Bronchial epithelial cell (primary cell): Measurements from ENCODE around the gene FCRL6. TPM values are rescaled to one million over a fixed set of nuclear protein-coding genes. Genes with fewer than 3 reads are reported as not detected.
A peak's percentile ranks its signal among the peaks of the same experiment; 100 is the strongest.

Source experiments
- DNase-seq: peaks from one replicate; pipeline ENCODE4 v3.0.0-alpha.2; 2010; ENCODE audit warnings: low read depth
- FAIRE-seq: peaks from 2 replicates; lab custom pipeline; 2011; peaks lifted over from hg19 to GRCh38; lab: Jason Lieb, UNC
- H3K27me3 ChIP-seq: 2 replicates; pipeline ENCODE4 v1.5.1; 2011; ENCODE audit warnings: low read length; ENCODE audit not compliant: control insufficient read depth, insufficient read depth
- H3K36me3 ChIP-seq: 2 replicates; pipeline ENCODE4 v1.5.1; 2011; ENCODE audit warnings: low read length; ENCODE audit not compliant: control insufficient read depth, insufficient read depth
- H3K4me3 ChIP-seq: 2 replicates; pipeline ENCODE4 v1.5.1; 2011; ENCODE audit warnings: mild to moderate bottlenecking, low read depth, low read length, control low read depth
- CTCF ChIP-seq: IDR thresholded peaks from 2 replicates; pipeline ENCODE4 v1.5.1; 2011; ENCODE audit warnings: mild to moderate bottlenecking, moderate library complexity, low read length, control low read depth, inconsistent platforms; ENCODE audit not compliant: insufficient read depth, severe bottlenecking
- total RNA-seq: library from RNA; depleted of rRNA; stranded (reverse); fragments of >200 nt; gene quantifications from 2 replicates; pipeline ENCODE4 v1.2.1, GENCODE V29; 2014

FCRL6 gene
- total RNA-seq, 1 donor from 2014 or later: not detected

DNA sequence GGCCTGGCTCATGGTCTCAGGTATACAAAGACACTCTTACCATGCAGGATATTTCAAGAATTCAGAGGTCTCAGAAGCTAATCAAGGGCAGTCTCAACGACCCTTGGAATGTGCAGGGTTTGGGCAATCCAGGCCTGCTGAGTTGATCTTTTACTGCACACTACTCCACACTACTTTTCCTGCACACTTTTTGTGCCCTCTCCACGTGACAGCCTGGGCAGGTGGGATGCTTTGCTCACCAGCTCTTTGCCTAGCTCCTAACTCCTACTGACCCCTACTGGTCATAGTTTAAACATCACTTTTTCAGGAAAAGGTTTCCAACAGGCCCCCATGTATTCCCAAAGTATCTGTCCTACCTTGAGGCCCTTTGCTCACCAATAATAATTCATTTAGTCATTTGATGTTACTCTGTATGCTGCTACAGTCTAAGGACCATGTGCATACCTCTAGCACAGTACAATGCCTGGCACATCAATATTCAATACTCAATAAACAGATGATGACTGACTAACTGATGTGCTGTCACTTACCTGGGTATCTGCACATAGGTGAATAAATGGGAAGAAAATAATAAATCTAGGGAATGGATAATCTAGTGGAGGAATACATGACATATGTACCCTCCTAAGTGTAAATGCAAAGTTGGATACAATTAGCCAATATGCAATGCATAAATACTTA is 11.8 kb upstream of the FCRL6 start:
- Histone ChIP-seq H3K4me3 (no peak overlapping the region), H3K36me3 (no peaks in the 10 kb centered on the region), H3K27me3 (no peaks in the 10 kb centered on the region)
- DNase-seq (peak; percentile 45), FAIRE-seq (no peak)
- peak; percentile 69 for TF ChIP-seq CTCF

GRCh38 chr1:159791031-159791430 is 11.1 kb upstream of the FCRL6 start:
- Histone ChIP-seq H3K36me3 (no peaks in the 10 kb centered on the region), H3K27me3 (no peaks in the 10 kb centered on the region), H3K4me3 (no peak overlapping the region)
- no peak for FAIRE-seq
- no peak for TF ChIP-seq CTCF
- no peak for DNase-seq

GRCh38 chr1:159791461-159791860 is 10.7 kb upstream of the FCRL6 start:
- DNase-seq (no peak), FAIRE-seq (no peak)
- Histone ChIP-seq H3K27me3 (no peaks in the 10 kb centered on the region), H3K4me3 (no peak overlapping the region), H3K36me3 (no peaks in the 10 kb centered on the region)
- TF ChIP-seq CTCF: no peak

- peaks cover 3% of the 10 kb centered on the region for H3K27me3 ChIP-seq
- no peak for TF ChIP-seq CTCF
- FAIRE-seq: no peak
These were observed 6.6 kb upstream of the FCRL6 start for GRCh38 chr1:159795534-159795933.

DNA sequence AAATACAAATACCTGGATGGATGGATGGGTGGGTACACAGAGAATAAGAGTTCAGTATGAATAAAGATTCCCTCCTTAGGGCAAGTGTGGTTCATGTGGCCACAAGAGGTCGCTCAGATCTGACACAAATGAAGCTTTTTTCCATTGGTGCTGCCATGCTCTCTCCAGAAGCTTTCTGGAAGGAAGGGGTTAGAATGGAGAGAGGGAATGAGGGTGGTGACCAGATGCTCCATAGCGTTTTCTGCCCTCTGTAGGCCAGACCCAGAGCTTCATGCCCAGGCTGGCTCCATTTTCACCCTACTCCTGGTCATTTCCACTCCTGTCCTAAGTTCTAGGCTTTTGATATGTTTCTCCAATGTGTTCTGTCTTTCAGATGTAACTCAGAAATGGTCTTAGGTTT is 3.3 kb upstream of the FCRL6 start:
- Histone ChIP-seq H3K27me3 (peaks cover 3% of the 10 kb centered on the region), H3K4me3 (no peak overlapping the region), H3K36me3 (no peaks in the 10 kb centered on the region)
- peak; percentile 85 for DNase-seq
- TF ChIP-seq CTCF: peak; percentile 84
- peak; percentile 70 for FAIRE-seq

More at GRCh38 chr1:159795534-159795933, 6.6 kb upstream of the FCRL6 start:
- Histone ChIP-seq H3K4me3 (no peak overlapping the region), H3K36me3 (no peaks in the 10 kb centered on the region)
- DNase-seq: no peak
